Trophoblast cell (in vitro differentiated cells and primary cell): ENCODE measurements around the gene MCM7.

Experiments
- DNase-seq, 2 donors: peaks; one replicate each; pipeline ENCODE4 v3.0.0-alpha.2; 2016
- H2AFZ ChIP-seq: 2 replicates; pipeline ENCODE4 v1.6.1; 2013; ENCODE audit warnings: low read length, moderate library complexity, mild to moderate bottlenecking; ENCODE audit not compliant: insufficient read depth, poor library complexity
- H2AK5ac ChIP-seq: 2 replicates; pipeline ENCODE4 v1.6.1; 2013; ENCODE audit warnings: mild to moderate bottlenecking, low read length
- H2BK120ac ChIP-seq: 2 replicates; pipeline ENCODE4 v1.6.1; 2013; ENCODE audit warnings: low read length, mild to moderate bottlenecking, moderate library complexity; ENCODE audit not compliant: insufficient read depth, poor library complexity
- H2BK12ac ChIP-seq: 2 replicates; pipeline ENCODE4 v1.6.1; 2013; ENCODE audit warnings: mild to moderate bottlenecking, low read length, moderate library complexity
- H2BK5ac ChIP-seq: 2 replicates; pipeline ENCODE4 v1.6.1; 2013; ENCODE audit warnings: low read length, low read depth, moderate library complexity, mild to moderate bottlenecking; ENCODE audit not compliant: poor library complexity
- H3K14ac ChIP-seq: 2 replicates; pipeline ENCODE4 v1.6.1; 2013; ENCODE audit warnings: mild to moderate bottlenecking, low read length
- H3K18ac ChIP-seq: 2 replicates; pipeline ENCODE4 v1.6.1; 2013; ENCODE audit warnings: mild to moderate bottlenecking, low read length
- H3K23ac ChIP-seq: 2 replicates; pipeline ENCODE4 v1.6.1; 2013; ENCODE audit warnings: low read length
- H3K27ac ChIP-seq: 2 replicates; pipeline ENCODE4 v1.5.1; 2013; ENCODE audit warnings: low read depth, mild to moderate bottlenecking, inconsistent platforms, low read length, moderate library complexity
- H3K27me3 ChIP-seq: 2 replicates; pipeline ENCODE4 v1.6.1; 2013; ENCODE audit warnings: inconsistent platforms, mild to moderate bottlenecking, low read length, moderate library complexity; ENCODE audit not compliant: insufficient read depth
- H3K36me3 ChIP-seq, 2 experiments: 1 replicate in 1 of 2; 2 replicates in 1 of 2; pipeline ENCODE4 v1.6.1; 2013; ENCODE audit warnings: low read length in 2 of 2, mild to moderate bottlenecking in 2 of 2, moderate library complexity in 1 of 2; ENCODE audit not compliant: insufficient read depth in 2 of 2, control insufficient read depth in 1 of 2
- H3K4ac ChIP-seq: 2 replicates; pipeline ENCODE4 v1.6.1; 2013; ENCODE audit warnings: low read depth, mild to moderate bottlenecking, low read length, moderate library complexity
- H3K4me1 ChIP-seq, 2 experiments: 1 replicate in 1 of 2; 2 replicates in 1 of 2; pipeline ENCODE4 v1.6.1; 2013; ENCODE audit warnings: low read length in 2 of 2, mild to moderate bottlenecking in 2 of 2, moderate library complexity in 1 of 2; ENCODE audit not compliant: insufficient read depth in 2 of 2, control insufficient read depth in 1 of 2
- H3K4me2 ChIP-seq: 2 replicates; pipeline ENCODE4 v1.6.1; 2013; ENCODE audit warnings: inconsistent platforms, mild to moderate bottlenecking, low read length, moderate library complexity
- H3K4me3 ChIP-seq: 2 replicates; pipeline ENCODE4 v1.5.1; 2013; ENCODE audit warnings: mild to moderate bottlenecking, low read depth, low read length, inconsistent platforms
- H3K79me1 ChIP-seq: one replicate; pipeline ENCODE4 v1.6.1; 2013; ENCODE audit warnings: low read length
- H3K79me2 ChIP-seq: 2 replicates; pipeline ENCODE4 v1.6.1; 2013; ENCODE audit warnings: low read length, mild to moderate bottlenecking; ENCODE audit not compliant: control insufficient read depth, insufficient read depth, poor library complexity
- H3K9ac ChIP-seq: 2 replicates; pipeline ENCODE4 v1.6.1; 2013; ENCODE audit warnings: mild to moderate bottlenecking, low read length
- H3K9me3 ChIP-seq: 2 replicates; pipeline ENCODE4 v1.6.1; 2013; ENCODE audit warnings: low read depth, mild to moderate bottlenecking, control low read depth, inconsistent platforms, low read length; ENCODE audit not compliant: insufficient read depth
- H4K12ac ChIP-seq: 2 replicates; pipeline ENCODE4 v1.6.1; 2013; ENCODE audit warnings: low read depth, mild to moderate bottlenecking, low read length, moderate library complexity
- H4K8ac ChIP-seq: 2 replicates; pipeline ENCODE4 v1.6.1; 2013; ENCODE audit warnings: low read depth, mild to moderate bottlenecking, low read length, moderate library complexity
- H4K91ac ChIP-seq: one replicate; pipeline ENCODE4 v1.6.1; 2013; ENCODE audit warnings: low read depth, mild to moderate bottlenecking, low read length, moderate library complexity
- WGBS: extraction: QIAGEN DNeasy Blood & Tissue Kit; methylation state at CpG from one replicate; pipeline ENCODE4 v1.1.7; 2013; ENCODE audit warnings: missing lambda C conversion rate; ENCODE audit not compliant: insufficient read length, insufficient coverage; ENCODE audit errors: extremely low coverage; 5-methylcytosine and 5-hydroxymethylcytosine counted together

Gene MCM7

GRCh38 chr7:100077205-100077604, 24.0 kb downstream of the MCM7 start:
- peaks cover 6% of the 10 kb centered on the region for H3K79me1 ChIP-seq
- no peak overlapping the region for H2BK120ac ChIP-seq
- no peak overlapping the region for H3K4me3 ChIP-seq
- H2BK5ac ChIP-seq: no peak overlapping the region
- no peak overlapping the region for H3K4ac ChIP-seq
- no peak overlapping the region for H3K9ac ChIP-seq
- H3K79me2 ChIP-seq: peaks cover 15% of the 10 kb centered on the region
- H3K4me2 ChIP-seq: no peak overlapping the region
- H2AFZ ChIP-seq: no peak overlapping the region
- no peak for DNase-seq
- WGBS: no CpG with 5 or more reads among the region's 4 CpGs
- no peak overlapping the region for H4K8ac ChIP-seq
- H3K36me3 ChIP-seq: peaks cover 60 to 63% of the 10 kb centered on the region in 2 experiments
- H3K27ac ChIP-seq: no peak overlapping the region
- no peak overlapping the region for H2AK5ac ChIP-seq
- no peaks in the 10 kb centered on the region for H3K27me3 ChIP-seq
- H2BK12ac ChIP-seq: no peak overlapping the region
- no peak overlapping the region for H3K14ac ChIP-seq
- no peak overlapping the region for H3K18ac ChIP-seq
- H3K23ac ChIP-seq: no peak overlapping the region
- peaks cover 2 to 4% of the 10 kb centered on the region in 2 experiments for H3K4me1 ChIP-seq
- no peak overlapping the region for H4K12ac ChIP-seq
- no peak overlapping the region for H4K91ac ChIP-seq
- peaks cover 18% of the 10 kb centered on the region for H3K9me3 ChIP-seq

GRCh38 chr7:100075418-100075817, 25.8 kb downstream of the MCM7 start:
- no peak overlapping the region for H2AFZ ChIP-seq
- no peak for DNase-seq
- no peak overlapping the region for H2BK5ac ChIP-seq
- H4K8ac ChIP-seq: no peak overlapping the region
- H3K27me3 ChIP-seq: no peaks in the 10 kb centered on the region
- no peak overlapping the region for H3K23ac ChIP-seq
- no peak overlapping the region for H4K12ac ChIP-seq
- no peak overlapping the region for H3K4ac ChIP-seq
- H3K9me3 ChIP-seq: peaks cover 33% of the 10 kb centered on the region
- H3K4me2 ChIP-seq: no peak overlapping the region
- no peak overlapping the region for H2BK12ac ChIP-seq
- no peak overlapping the region for H3K9ac ChIP-seq
- H3K18ac ChIP-seq: peak overlapping the region; percentile 74
- peaks cover 7% of the 10 kb centered on the region for H3K79me2 ChIP-seq
- no peaks in the 10 kb centered on the region for H3K79me1 ChIP-seq
- no peak overlapping the region for H2BK120ac ChIP-seq
- peaks cover 1 to 4% of the 10 kb centered on the region in 2 experiments for H3K4me1 ChIP-seq
- H3K4me3 ChIP-seq: no peak overlapping the region
- no peak overlapping the region for H2AK5ac ChIP-seq
- H3K27ac ChIP-seq: no peak overlapping the region
- no CpG with 5 or more reads among the region's 6 CpGs for WGBS
- H3K36me3 ChIP-seq: peaks cover 73 to 81% of the 10 kb centered on the region in 2 experiments
- H3K14ac ChIP-seq: no peak overlapping the region
- no peak overlapping the region for H4K91ac ChIP-seq

GRCh38 chr7:100074841-100075240, 26.4 kb downstream of the MCM7 start:
- H3K79me2 ChIP-seq: peaks cover 4% of the 10 kb centered on the region
- H2AFZ ChIP-seq: no peak overlapping the region
- DNase-seq: no peak
- no peak overlapping the region for H3K4me3 ChIP-seq
- no CpG with 5 or more reads among the region's 7 CpGs for WGBS
- no peak overlapping the region for H2BK5ac ChIP-seq
- H3K14ac ChIP-seq: no peak overlapping the region
- no peak overlapping the region for H4K8ac ChIP-seq
- no peaks in the 10 kb centered on the region for H3K27me3 ChIP-seq
- no peak overlapping the region for H2AK5ac ChIP-seq
- H4K91ac ChIP-seq: no peak overlapping the region
- no peak overlapping the region for H2BK12ac ChIP-seq
- H4K12ac ChIP-seq: no peak overlapping the region
- peaks cover 78 to 86% of the 10 kb centered on the region in 2 experiments for H3K36me3 ChIP-seq
- no peak overlapping the region for H3K23ac ChIP-seq
- no peak overlapping the region for H3K4me2 ChIP-seq
- no peak overlapping the region for H3K18ac ChIP-seq
- H3K9me3 ChIP-seq: peaks cover 36% of the 10 kb centered on the region
- H3K4me1 ChIP-seq: no peaks in the 10 kb centered on the region
- no peak overlapping the region for H3K4ac ChIP-seq
- H3K79me1 ChIP-seq: no peaks in the 10 kb centered on the region
- H2BK120ac ChIP-seq: no peak overlapping the region
- H3K9ac ChIP-seq: no peak overlapping the region
- no peak overlapping the region for H3K27ac ChIP-seq

- H3K27ac ChIP-seq: no peak overlapping the region
- peaks cover 36% of the 10 kb centered on the region for H3K9me3 ChIP-seq
- H2AFZ ChIP-seq: no peak overlapping the region
- H3K14ac ChIP-seq: no peak overlapping the region
- no peaks in the 10 kb centered on the region for H3K79me2 ChIP-seq
- H2BK120ac ChIP-seq: no peak overlapping the region
- no peaks in the 10 kb centered on the region for H3K27me3 ChIP-seq
- no peak overlapping the region for H3K4me2 ChIP-seq
- DNase-seq: no peak
- H3K4me3 ChIP-seq: no peak overlapping the region
- H2BK5ac ChIP-seq: no peak overlapping the region
- no peaks in the 10 kb centered on the region for H3K79me1 ChIP-seq
- H3K4me1 ChIP-seq: no peaks in the 10 kb centered on the region
- H4K12ac ChIP-seq: no peak overlapping the region
- no peak overlapping the region for H2BK12ac ChIP-seq
- H3K23ac ChIP-seq: no peak overlapping the region
- no peak overlapping the region for H4K91ac ChIP-seq
- no peak overlapping the region for H3K9ac ChIP-seq
- no peak overlapping the region for H3K4ac ChIP-seq
- no peak overlapping the region for H3K18ac ChIP-seq
- no peak overlapping the region for H2AK5ac ChIP-seq
- no CpG with 5 or more reads among the region's 10 CpGs for WGBS
- peaks cover 73 to 80% of the 10 kb centered on the region in 2 experiments for H3K36me3 ChIP-seq
- H4K8ac ChIP-seq: no peak overlapping the region
Observed at GRCh38 chr7:100072462-100072861, 28.7 kb downstream of the MCM7 start.
